Dendritic cell treated with granulocyte-macrophage colony-stimulating factor and Interleukin-4, amounts not matched to agents 40 ng/mL and 50 ng/mL, for 4 days (primary cell): Measurements from ENCODE around the gene MEN1.
A peak's percentile ranks its signal among the peaks of the same experiment; 100 is the strongest.

Experiments used
- H3K27ac Mint-ChIP-seq: one replicate; pipeline ENCODE4 v1.8.0; 2022; ENCODE audit warnings: mild to moderate bottlenecking, mixed read lengths
- H3K27me3 Mint-ChIP-seq: one replicate; pipeline ENCODE4 v1.8.0; 2022; ENCODE audit warnings: mild to moderate bottlenecking, mixed read lengths
- H3K36me3 Mint-ChIP-seq: one replicate; pipeline ENCODE4 v1.8.0; 2022; ENCODE audit warnings: low read depth, mixed read lengths
- H3K4me1 Mint-ChIP-seq: one replicate; pipeline ENCODE4 v1.8.0; 2022; ENCODE audit warnings: low read depth, mixed read lengths
- H3K4me3 Mint-ChIP-seq: one replicate; pipeline ENCODE4 v1.8.0; 2022; ENCODE audit warnings: mild to moderate bottlenecking, moderate library complexity, mixed read lengths
- H3K9me3 Mint-ChIP-seq: one replicate; pipeline ENCODE4 v1.8.0; 2022; ENCODE audit warnings: mixed read lengths
- intact Hi-C: fragments of 100-400 bp; cut with micrococcal nuclease; formaldehyde crosslinking; loops from one replicate; pipeline ENCODE4 v1.15.0; 2022

Gene MEN1

DNA sequence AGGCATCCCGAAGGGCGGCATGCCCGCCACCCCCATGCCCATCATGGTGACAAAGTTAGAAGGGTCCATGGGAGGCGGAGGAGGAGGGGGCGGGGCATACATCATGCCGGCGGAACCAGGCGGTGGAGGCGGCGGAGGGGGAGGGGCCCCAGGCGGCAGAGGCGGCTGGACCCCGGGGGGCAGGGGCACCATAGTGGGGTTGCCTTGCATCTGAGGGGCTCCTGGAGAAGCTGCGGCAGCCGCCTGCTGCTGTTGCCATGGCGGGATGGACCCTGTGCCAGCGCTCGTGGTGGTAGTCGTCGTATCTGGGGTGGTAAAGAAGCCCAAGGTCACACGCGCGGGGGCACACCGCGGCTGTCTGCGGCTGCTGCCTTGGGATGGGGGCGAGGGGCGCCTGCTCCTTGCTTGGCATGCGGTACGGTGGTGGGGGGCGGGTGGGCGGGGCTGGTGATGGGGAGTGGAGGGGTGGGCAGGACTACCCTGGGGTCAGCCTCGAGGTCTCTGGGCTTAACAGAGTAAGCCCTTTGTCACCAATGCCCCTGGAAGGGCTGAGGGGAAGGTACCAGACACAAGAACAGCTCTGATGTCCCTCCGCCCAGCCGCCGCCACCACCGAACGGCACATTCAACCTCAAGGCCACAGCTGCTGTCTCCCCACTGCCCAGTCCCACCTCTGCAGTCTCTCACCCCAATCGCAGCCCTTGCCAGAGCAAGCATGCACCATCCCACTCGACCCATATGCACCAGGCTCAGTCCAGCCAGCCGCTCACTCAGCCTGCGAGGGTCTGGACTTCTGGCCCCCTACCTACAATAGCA is 44.3 kb downstream of the MEN1 start:
- H3K9me3 Mint-ChIP-seq: no peaks in the 10 kb centered on the region
- H3K27ac Mint-ChIP-seq: peak overlapping the region; percentile 42
- no peaks in the 10 kb centered on the region for H3K27me3 Mint-ChIP-seq
- peaks cover 100% of the 10 kb centered on the region for H3K36me3 Mint-ChIP-seq
- intact Hi-C loops: no loop called here
- H3K4me1 Mint-ChIP-seq: peaks cover 70% of the 10 kb centered on the region
- no peak overlapping the region for H3K4me3 Mint-ChIP-seq

DNA sequence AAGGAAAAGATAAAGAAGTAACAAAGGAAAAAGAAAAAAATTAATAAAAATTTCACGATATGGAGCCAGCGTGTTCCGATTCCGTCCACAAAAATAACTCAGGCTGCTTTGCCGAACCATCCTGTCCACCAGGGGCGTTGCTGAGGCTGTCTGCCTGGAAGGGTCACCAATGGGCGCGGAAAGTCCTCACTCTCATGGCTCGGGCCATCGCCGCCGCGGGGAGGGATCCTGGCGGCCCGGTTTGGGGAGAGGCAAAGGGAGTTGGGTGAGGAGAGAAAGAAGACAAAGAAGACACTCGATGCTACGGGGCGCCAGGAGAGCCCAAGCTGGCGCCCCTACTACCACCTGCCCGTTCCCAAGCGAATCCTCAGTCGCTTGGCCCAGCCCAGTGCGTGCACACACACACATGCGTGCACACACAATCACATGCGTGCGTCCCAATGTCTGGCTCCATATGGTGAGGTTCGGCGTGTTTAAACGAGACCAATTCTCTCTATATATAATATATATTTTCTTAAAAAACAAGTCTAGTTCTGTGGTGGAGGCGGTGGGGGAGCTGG is 45.0 kb downstream of the MEN1 start:
- Mint-ChIP-seq H3K27me3 (no peaks in the 10 kb centered on the region), H3K4me3 (no peak overlapping the region), H3K4me1 (peaks cover 70% of the 10 kb centered on the region), H3K9me3 (no peaks in the 10 kb centered on the region), H3K36me3 (peaks cover 98% of the 10 kb centered on the region), H3K27ac (no peak overlapping the region)
- intact Hi-C loops: no loop called here

DNA sequence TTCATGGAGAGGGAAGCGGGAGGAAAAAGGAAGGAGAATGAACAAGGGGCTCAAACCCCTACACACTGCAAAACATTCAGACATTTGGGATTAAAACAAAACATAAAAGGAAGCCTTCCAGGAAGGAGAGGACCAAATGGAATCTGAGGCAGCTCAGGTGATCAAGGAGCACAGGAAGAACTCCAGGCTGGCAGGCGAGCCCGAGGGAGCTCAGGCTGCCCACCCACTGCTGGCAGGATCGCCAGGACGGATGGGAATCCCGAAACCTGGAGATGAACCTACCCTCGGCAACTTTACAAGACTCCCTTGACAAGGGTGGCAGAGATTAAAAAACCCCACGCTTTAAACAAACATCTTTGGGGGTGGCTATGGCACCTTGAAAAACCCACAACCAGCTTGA is 45.6 kb downstream of the MEN1 start:
- Mint-ChIP-seq H3K27me3 (no peaks in the 10 kb centered on the region), H3K27ac (peak overlapping the region; percentile 69), H3K36me3 (peaks cover 98% of the 10 kb centered on the region), H3K4me3 (peak overlapping the region; percentile 20), H3K9me3 (no peaks in the 10 kb centered on the region), H3K4me1 (peaks cover 70% of the 10 kb centered on the region)
- intact Hi-C loops: no loop called here

GRCh38 chr11:64764040-64764611 is 46.2 kb downstream of the MEN1 start:
- intact Hi-C loops: no loop called here
- Mint-ChIP-seq H3K4me3 (no peak overlapping the region), H3K27ac (peak overlapping the region; percentile 69)

GRCh38 chr11:64763526-64764039 is 46.8 kb downstream of the MEN1 start:
- Mint-ChIP-seq H3K4me1 (peaks cover 61% of the 10 kb centered on the region), H3K36me3 (peaks cover 94% of the 10 kb centered on the region), H3K9me3 (no peaks in the 10 kb centered on the region), H3K4me3 (no peak overlapping the region), H3K27ac (peak overlapping the region; percentile 69), H3K27me3 (no peaks in the 10 kb centered on the region)
- intact Hi-C loops: no loop called here

More at GRCh38 chr11:64764040-64764611, 46.2 kb downstream of the MEN1 start:
- no peaks in the 10 kb centered on the region for H3K9me3 Mint-ChIP-seq
- H3K27me3 Mint-ChIP-seq: no peaks in the 10 kb centered on the region
- H3K36me3 Mint-ChIP-seq: peaks cover 98% of the 10 kb centered on the region
- H3K4me1 Mint-ChIP-seq: peaks cover 65% of the 10 kb centered on the region

DNA sequence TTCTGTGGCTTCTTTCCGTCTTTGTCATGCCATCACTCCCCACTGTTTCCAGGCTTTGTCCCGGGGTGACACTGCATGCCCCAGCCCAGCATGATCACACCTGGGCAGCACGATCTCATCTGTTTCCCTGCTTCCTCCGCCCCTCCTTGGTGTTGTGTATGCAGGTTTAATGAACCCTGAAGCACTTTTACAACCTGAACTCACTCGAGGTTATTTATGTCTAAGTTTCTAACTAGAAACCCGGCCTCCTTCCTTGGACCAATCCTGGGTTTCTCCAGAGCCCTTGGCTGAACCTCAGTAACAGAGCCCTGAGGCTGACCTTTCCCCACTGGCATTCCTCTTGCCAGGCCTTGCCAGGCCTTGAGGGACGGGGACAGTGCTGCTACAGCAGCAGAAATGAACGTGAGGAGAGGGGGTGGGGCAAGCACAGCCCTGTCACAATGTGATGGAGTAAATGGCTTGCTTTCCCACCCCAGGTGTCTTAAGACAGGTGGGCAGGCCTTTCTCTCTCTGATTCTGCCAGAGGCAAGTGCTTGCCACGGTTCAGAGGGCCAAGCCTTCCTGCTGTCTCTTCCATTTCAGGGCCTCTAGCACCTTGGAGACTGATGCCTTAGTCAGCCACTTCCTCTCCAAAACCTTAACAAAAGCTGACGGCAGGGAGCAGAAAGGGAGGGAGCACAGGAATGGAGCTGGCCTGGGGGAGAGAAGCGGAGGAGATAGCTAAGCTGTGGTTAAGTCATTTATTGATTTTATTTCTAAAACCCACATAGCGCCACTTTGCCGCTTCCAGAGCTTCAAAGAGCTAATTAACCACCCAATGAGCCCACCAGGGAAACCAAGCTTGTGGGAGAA is 47.5 kb downstream of the MEN1 start:
- no peak overlapping the region for H3K4me3 Mint-ChIP-seq
- H3K27ac Mint-ChIP-seq: peak overlapping the region; percentile 10
- no peaks in the 10 kb centered on the region for H3K9me3 Mint-ChIP-seq
- H3K27me3 Mint-ChIP-seq: no peaks in the 10 kb centered on the region
- intact Hi-C loops: no loop called here
- peaks cover 91% of the 10 kb centered on the region for H3K36me3 Mint-ChIP-seq
- H3K4me1 Mint-ChIP-seq: peaks cover 54% of the 10 kb centered on the region

DNA sequence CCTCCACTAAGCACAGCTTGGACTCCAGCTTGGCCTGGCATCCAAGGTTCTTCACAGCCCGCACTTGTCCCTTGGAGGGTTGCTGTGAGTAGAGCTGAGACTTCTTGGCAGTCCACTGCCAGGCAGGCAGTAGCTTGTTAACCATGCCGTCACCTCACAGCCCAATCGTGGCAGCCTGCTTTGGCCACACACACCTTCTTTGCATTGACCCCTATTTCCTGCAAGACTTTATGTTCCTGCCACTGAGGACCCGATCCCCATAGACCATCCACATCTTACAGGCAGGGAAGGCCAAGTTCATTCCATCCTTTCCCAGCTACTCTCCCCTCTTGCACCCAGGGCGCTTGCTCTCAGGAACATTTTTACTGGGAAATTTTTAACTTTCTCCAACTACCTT is 48.1 kb downstream of the MEN1 start:
- intact Hi-C loops: no loop called here
- Mint-ChIP-seq H3K9me3 (no peaks in the 10 kb centered on the region), H3K27ac (peak overlapping the region; percentile 10), H3K4me1 (peaks cover 49% of the 10 kb centered on the region), H3K36me3 (peaks cover 85% of the 10 kb centered on the region), H3K4me3 (no peak overlapping the region), H3K27me3 (no peaks in the 10 kb centered on the region)

DNA sequence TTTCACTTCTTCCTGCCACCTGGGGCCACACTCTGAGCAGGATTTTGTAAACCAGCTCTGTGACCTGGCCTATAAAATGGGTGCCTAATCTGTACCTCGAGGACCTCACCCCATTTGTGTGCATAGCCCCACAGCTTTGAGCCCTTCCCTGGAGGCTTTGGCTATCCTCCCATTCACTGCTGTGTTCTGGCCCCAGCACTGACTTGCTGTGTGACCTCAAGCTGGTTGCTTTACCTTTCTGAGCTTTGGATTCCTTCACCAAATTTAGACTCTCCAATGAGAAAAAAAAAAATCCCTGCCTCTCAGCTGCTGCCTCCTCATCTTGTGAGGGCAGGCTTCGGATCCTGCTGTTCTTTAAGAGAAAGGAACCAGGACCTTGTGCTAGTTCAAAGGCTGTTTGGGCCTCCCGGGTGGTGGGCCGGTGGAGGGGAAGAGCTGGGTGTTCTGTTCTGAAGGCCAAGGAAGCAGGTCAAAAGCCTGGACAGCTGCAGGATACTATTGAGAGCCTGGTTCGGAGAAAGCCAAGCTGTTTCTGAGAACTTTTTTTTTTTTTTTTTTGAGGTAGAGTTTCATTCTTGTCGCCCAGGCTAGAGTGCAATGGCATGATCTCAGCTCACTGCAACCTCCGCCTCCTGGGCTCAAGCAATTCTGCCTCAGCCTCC is 49.5 kb downstream of the MEN1 start:
- H3K27me3 Mint-ChIP-seq: no peaks in the 10 kb centered on the region
- no peaks in the 10 kb centered on the region for H3K9me3 Mint-ChIP-seq
- H3K4me1 Mint-ChIP-seq: peaks cover 39% of the 10 kb centered on the region
- no peak overlapping the region for H3K27ac Mint-ChIP-seq
- intact Hi-C loops: no loop called here
- peaks cover 71% of the 10 kb centered on the region for H3K36me3 Mint-ChIP-seq
- H3K4me3 Mint-ChIP-seq: no peak overlapping the region

DNA sequence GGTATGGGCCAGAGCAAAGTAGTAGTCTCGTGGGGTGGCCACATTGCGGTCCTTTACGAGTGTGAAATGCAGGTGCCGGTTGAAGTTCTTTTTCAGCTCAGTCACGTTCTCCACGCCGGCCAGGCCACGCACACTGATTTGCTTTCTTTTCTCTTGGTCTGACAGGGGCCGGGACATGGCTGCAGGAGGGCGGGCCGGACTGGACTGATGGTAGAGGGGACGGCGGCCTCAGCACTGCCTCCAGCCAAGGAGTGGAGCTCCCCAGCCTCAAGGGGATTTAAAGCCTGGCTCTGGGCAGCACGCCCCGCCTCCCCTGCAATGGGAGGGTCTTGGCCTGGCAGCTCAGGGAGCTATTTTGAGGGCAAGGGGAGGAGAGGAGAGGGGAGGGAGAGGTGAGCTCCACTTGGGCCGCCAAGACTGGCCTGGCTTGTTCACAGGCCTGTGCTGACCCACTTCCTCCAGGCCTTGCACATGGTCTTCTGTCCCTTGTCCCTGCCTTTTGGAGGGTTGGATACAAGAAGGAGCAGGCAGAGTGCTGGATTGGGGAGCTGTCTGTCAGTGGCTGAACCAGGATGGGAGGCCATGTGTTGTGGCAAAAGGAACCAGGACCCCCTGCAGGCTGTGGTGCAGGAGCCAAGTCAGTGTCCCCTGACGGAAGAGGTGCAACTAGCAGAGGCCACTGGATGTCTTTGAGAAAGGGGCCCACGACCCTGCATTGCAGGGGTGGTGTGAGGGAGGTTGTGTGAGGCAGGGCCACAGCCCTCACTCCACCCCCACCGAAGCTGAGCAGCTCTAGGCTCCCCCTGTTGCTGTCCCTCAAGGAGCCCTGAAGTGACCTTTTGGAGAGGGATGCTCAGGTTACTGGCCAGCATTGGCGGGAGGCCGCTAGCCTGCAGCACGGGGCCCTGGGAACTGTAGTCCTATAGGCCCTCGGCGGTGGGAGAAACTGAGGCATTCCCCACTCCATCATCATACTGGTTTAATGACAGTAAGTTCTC is 50.3 kb downstream of the MEN1 start, which contains the start of gene PYGM:
PYGM (minus strand) TSS at position 253 of the 998 bp plus-strand sequence; CDS start at position 177, 76 bp downstream.
- peaks cover 67% of the 10 kb centered on the region for H3K36me3 Mint-ChIP-seq
- no peaks in the 10 kb centered on the region for H3K9me3 Mint-ChIP-seq
- H3K27me3 Mint-ChIP-seq: no peaks in the 10 kb centered on the region
- H3K4me3 Mint-ChIP-seq: no peak within 1 kb of the TSS
- peaks cover 30% of the 10 kb centered on the region for H3K4me1 Mint-ChIP-seq
- no peak within 1 kb of the TSS for H3K27ac Mint-ChIP-seq
- intact Hi-C loops: no loop called here

GRCh38 chr11:64759131-64759721 is 51.1 kb downstream of the MEN1 start:
- Mint-ChIP-seq H3K4me3 (no peak overlapping the region), H3K27ac (no peak overlapping the region)

DNA sequence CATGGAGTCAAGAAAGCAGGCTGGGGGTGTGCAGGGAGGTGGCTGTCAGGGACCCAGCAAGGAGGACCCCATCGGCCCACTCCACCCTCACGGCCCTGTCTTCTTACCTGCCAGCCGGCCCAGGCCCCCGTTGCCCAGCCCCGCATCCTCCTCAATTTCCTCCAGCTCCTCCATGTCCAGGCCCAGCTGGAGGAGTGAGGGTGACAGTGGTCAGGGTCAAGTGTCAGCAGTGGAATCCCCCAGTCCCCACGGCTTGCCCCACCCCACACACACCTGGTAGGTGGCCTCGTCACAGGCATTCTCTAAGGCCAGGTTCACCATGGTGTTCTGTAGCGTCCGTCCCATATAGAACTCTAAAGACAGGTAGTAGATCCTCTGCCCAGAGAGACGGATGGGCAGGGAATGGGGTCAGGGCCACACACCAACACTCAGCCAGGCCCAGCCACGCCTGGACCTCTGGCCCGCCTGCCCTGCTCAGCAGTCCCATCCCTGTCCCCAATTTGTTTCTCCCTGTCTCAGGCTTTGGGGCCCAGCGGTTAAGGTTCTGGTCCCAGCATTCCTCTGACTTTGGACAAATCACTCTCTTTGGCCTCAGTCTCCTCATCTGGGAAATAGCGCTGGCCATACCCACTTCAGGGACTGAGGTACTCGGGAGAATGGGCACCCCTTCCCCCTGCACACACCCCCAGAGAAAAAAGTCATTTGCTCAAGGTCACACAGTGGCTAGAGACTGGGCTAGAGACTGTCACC is 51.8 kb downstream of the MEN1 start:
- no peaks in the 10 kb centered on the region for H3K27me3 Mint-ChIP-seq
- H3K9me3 Mint-ChIP-seq: no peaks in the 10 kb centered on the region
- intact Hi-C loops: no loop called here
- peaks cover 67% of the 10 kb centered on the region for H3K36me3 Mint-ChIP-seq
- peaks cover 15% of the 10 kb centered on the region for H3K4me1 Mint-ChIP-seq
- H3K4me3 Mint-ChIP-seq: no peak overlapping the region
- H3K27ac Mint-ChIP-seq: no peak overlapping the region

More at GRCh38 chr11:64759131-64759721, 51.1 kb downstream of the MEN1 start:
- H3K27me3 Mint-ChIP-seq: no peaks in the 10 kb centered on the region
- peaks cover 22% of the 10 kb centered on the region for H3K4me1 Mint-ChIP-seq
- H3K9me3 Mint-ChIP-seq: no peaks in the 10 kb centered on the region
- H3K36me3 Mint-ChIP-seq: peaks cover 67% of the 10 kb centered on the region
- intact Hi-C loops: no loop called here
